DOHH2 (cell line): ENCODE measurements around the gene NAB1.

Experiments
- CTCF ChIP-seq: fragments of 200-600 bp; sonication (generic); IDR thresholded peaks from one replicate; pipeline ENCODE4 v1.5.1; 2014; ENCODE audit warnings: antibody characterized with exemption, mild to moderate bottlenecking, low read depth, low read length; ENCODE audit not compliant: poor library complexity, severe bottlenecking
- EZH2phosphoT487 ChIP-seq: fragments of 200-600 bp; sonication (generic); IDR thresholded peaks from 2 replicates; pipeline ENCODE4 v1.6.1; 2017; ENCODE audit warnings: borderline replicate concordance, mild to moderate bottlenecking, antibody characterized with exemption, low read length, moderate library complexity, mixed read lengths

- no peak for TF ChIP-seq CTCF
- TF ChIP-seq EZH2phosphoT487 = no peak
Measured at GRCh38 chr2:190685333-190685732, 36.5 kb downstream of the NAB1 start.
